Medulla oblongata (tissue), 1 donor: ENCODE data around the gene MACROH2A1.

Experiments used
- DNase-seq: peaks from one replicate; pipeline ENCODE4 v3.0.0-alpha.2; 2015; ENCODE audit errors: extremely low spot score

MACROH2A1 gene

GRCh38 chr5:135313946-135314345 is 85.1 kb downstream of the MACROH2A1 start:
- no peak for DNase-seq

- DNase-seq = no peak
These were observed 85.6 kb downstream of the MACROH2A1 start for GRCh38 chr5:135313405-135313804.

GRCh38 chr5:135312255-135312935 is 86.6 kb downstream of the MACROH2A1 start:
- DNase-seq = no peak

GRCh38 chr5:135310328-135310989 is 88.6 kb downstream of the MACROH2A1 start:
- DNase-seq = no peak

GRCh38 chr5:135309391-135310327 is 89.4 kb downstream of the MACROH2A1 start:
- DNase-seq = no peak

- DNase-seq = no peak
These were observed 90.3 kb downstream of the MACROH2A1 start for GRCh38 chr5:135308752-135309151.

- DNase-seq = no peak
These were observed 90.8 kb downstream of the MACROH2A1 start for GRCh38 chr5:135308245-135308644.

GRCh38 chr5:135307143-135307903 is 91.7 kb downstream of the MACROH2A1 start:
- no peak for DNase-seq

- no peak for DNase-seq
These were observed 92.5 kb downstream of the MACROH2A1 start for GRCh38 chr5:135306557-135306956.

GRCh38 chr5:135304352-135305221 is 94.4 kb downstream of the MACROH2A1 start:
- DNase-seq = no peak

- DNase-seq = no peak
These were observed 95.4 kb downstream of the MACROH2A1 start for GRCh38 chr5:135303582-135304173.

GRCh38 chr5:135296900-135297816 is 101.9 kb downstream of the MACROH2A1 start:
- DNase-seq = no peak

- no peak for DNase-seq
These were observed 103.2 kb downstream of the MACROH2A1 start for GRCh38 chr5:135295852-135296251.

GRCh38 chr5:135294793-135295192 is 104.2 kb downstream of the MACROH2A1 start:
- no peak for DNase-seq

- DNase-seq = no peak
These were observed 109.4 kb downstream of the MACROH2A1 start for GRCh38 chr5:135289651-135290050.

- no peak for DNase-seq
These were observed 111.5 kb downstream of the MACROH2A1 start for GRCh38 chr5:135287551-135287950.
